GM06990 (cell line): Measurements from ENCODE around the gene SLC5A10.

Experiments used
- DNase-seq: peaks from one replicate; pipeline ENCODE4 v3.0.0-alpha.2; 2011; ENCODE audit not compliant: insufficient read length; ENCODE audit errors: extremely low read depth
- H3K27me3 ChIP-seq: replicated peaks from 2 replicates; pipeline ENCODE4 v1.6.0; 2011; ENCODE audit warnings: low read length; ENCODE audit not compliant: control insufficient read depth, insufficient read depth
- H3K36me3 ChIP-seq: 2 replicates; pipeline ENCODE4 v1.5.1; 2011; ENCODE audit warnings: low read length; ENCODE audit not compliant: control insufficient read depth, insufficient read depth
- H3K4me3 ChIP-seq: replicated peaks from 2 replicates; pipeline ENCODE4 v1.5.1; 2011; ENCODE audit warnings: low read depth, mild to moderate bottlenecking, control low read depth, low read length
- CTCF ChIP-seq: IDR thresholded peaks from 2 replicates; pipeline ENCODE4 v1.5.1; 2011; ENCODE audit warnings: low read length, control low read depth, mild to moderate bottlenecking, inconsistent platforms; ENCODE audit not compliant: insufficient read depth, poor library complexity, severe bottlenecking

SLC5A10 gene

DNA sequence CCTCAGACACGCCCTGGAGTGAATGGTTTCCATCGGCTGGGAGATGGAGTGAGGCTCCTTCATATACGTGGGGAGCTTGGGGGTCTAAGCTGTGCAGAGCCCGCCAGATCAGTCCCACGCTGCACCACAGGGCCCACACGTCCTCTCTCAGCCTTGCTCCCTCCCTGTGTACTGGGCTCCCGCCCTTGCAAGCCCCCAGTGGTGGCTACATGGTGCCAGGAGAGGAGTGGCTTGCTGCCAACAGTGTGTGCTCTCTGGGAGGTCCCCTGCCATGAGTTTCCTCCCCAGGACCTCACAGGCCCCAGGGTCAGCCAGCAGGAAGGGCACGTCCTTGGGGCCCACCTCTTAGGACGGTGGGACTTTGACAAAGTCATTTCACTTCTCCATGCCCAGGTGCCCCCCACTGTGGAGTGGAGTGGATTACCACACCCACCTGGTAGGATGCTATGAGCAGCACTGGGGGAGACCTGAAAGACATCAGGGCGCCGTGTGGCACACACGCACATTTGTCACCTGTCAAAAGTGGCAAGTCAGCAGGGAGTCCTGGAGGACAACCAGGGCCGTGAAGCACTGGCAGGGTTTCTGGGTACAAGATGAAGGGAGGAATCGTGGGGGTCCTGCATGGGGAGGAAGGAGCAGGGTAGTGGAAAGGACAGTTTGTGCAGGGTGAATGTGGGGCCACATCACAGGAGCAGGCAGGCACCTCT is 13.7 kb downstream of the SLC5A10 start:
- no peak for DNase-seq
- H3K36me3 ChIP-seq = peaks cover 2% of the 10 kb centered on the region; the same call in 1 of the 2 replicates
- no peak overlapping the region for H3K4me3 ChIP-seq
- no peak for TF ChIP-seq CTCF
- no peaks in the 10 kb centered on the region for H3K27me3 ChIP-seq

DNA sequence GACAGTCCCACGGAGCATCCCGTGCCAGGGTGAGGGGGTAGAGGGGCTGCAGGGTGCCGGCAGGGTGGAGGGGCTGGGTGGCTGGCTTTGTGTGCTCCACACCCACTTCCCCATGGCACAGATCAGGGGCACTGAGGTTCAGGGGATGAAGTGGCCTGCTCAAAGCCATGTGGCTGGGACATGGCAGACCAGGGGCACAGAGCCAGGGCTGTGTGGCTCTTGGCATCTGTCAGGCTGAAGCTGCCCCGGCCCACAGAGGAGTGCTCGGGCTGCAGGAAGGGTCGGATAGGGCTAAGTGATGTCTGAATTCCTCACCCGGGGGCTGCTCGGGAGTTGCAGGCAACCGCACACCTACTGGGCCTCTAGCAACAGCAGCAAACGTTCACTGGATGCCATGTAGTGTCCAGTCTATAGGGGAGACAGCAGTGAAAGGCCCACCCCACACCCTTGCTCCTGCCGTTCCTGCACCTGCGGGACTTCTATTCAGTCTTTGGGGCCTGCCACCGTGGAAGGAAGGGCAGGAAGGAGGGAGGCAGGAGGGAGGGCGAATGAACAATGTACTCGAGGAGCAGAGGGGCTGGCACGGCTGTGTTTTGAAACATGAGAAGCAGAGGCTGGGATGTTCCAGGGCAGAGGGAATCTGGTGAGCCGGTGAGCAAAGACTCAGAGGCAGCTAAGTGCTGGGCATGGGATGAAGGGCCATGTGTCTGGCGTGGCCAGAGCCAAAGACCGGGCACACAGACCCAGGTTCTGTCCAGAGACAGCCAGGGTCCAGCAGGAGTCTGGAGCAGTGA is 15.1 kb downstream of the SLC5A10 start:
- DNase-seq = no peak
- Histone ChIP-seq H3K27me3 (no peaks in the 10 kb centered on the region), H3K4me3 (no peak overlapping the region), H3K36me3 (peaks cover 10% of the 10 kb centered on the region)
- TF ChIP-seq CTCF = no peak

- Histone ChIP-seq H3K36me3 (peaks cover 12% of the 10 kb centered on the region), H3K27me3 (no peaks in the 10 kb centered on the region), H3K4me3 (no peak overlapping the region)
- DNase-seq = no peak
- TF ChIP-seq CTCF = no peak
Observed at GRCh38 chr17:18967916-18968315, 16.0 kb downstream of the SLC5A10 start.

- Histone ChIP-seq H3K4me3 (no peak overlapping the region), H3K27me3 (no peaks in the 10 kb centered on the region), H3K36me3 (peaks cover 13% of the 10 kb centered on the region)
- no peak for TF ChIP-seq CTCF
- DNase-seq = no peak
Observed at GRCh38 chr17:18968345-18968744, 16.4 kb downstream of the SLC5A10 start.

GRCh38 chr17:18968945-18969887 is 17.3 kb downstream of the SLC5A10 start:
- no peaks in the 10 kb centered on the region for H3K27me3 ChIP-seq
- DNase-seq = no peak

More at GRCh38 chr17:18968945-18969887, 17.3 kb downstream of the SLC5A10 start:
- Histone ChIP-seq H3K4me3 (no peak overlapping the region), H3K36me3 (peaks cover 13% of the 10 kb centered on the region)
- no peak for TF ChIP-seq CTCF
